ENCODE measurements around the gene METTL22. TPM values are rescaled to one million over a fixed set of nuclear protein-coding genes. Genes with fewer than 3 reads are reported as not detected.

METTL22 gene
- polyA plus RNA-seq, 1 donor from 2014 or later, result 51.3 TPM

DNA sequence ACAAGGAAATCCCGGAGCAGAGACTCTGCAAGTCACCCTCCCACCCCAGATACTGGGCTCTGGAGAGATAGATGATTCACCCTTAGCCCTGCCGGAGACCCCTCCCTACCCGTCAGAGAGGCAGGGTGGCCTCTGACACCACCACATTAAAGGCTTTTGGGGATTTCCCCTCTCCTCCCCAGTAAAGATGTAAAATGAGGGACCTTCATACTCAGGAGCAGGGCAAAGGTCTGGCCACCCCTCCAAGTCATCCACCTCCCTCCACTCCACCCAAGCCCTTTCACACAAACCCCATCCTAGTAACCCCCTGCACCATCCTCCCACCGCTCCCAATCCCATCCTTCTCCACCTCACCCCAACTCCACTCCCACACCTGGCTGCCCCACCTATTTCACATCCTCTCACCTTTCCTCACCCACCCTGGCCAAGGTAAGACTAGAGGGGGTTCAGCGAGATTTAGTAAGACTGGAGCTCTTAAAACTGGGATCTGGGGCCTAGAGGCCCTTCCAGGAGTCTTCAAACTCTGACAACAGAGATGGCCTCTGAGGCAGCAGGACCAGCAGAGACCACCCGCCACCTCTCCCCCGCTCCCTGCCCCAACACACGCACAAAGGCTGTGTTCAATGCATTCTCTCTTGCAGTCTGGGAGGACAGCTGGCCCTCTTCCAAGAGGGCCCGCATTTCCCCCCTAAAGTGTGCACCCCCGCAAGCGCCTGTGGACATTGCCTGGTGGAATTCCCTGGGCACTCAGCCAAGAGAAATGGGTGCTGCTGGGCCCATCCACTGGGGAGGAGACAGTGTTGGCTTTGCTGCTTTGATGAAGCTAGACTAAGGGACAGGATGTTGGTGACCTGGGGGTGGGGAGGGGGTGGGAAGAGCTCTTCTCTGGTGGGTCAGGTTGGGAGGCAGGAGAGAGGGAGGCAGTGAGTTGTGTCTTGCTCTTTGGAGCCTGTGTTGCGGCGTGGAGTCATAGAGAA is 54.0 kb downstream of the METTL22 start:
- no peak for TF ChIP-seq RAD21 (conservative IDR thresholded peaks at IDR 0.05)
- no peak for TF ChIP-seq EZH2 (IDR thresholded peaks at IDR 0.05; ENCODE audit: borderline replicate concordance, insufficient read depth, low read length, poor library complexity, severe bottlenecking)
- no peak for TF ChIP-seq MXI1 (conservative IDR thresholded peaks at IDR 0.05; ENCODE audit: poor library complexity, severe bottlenecking)
- Histone ChIP-seq H3K27me3 (ENCODE audit: insufficient read depth, low read depth, low read length) (no peaks in the 10 kb centered on the region), H3K9me3 (ENCODE audit: low read length) (no peaks in the 10 kb centered on the region), H2AFZ (ENCODE audit: low read depth, low read length) (no peak overlapping the region), H3K36me3 (ENCODE audit: insufficient read depth, low read length) (no peaks in the 10 kb centered on the region), H3K27ac (ENCODE audit: low read length) (no peak overlapping the region), H3K9me2 (ENCODE audit: insufficient read depth, low read length) (no peaks in the 10 kb centered on the region), H3K4me2 (ENCODE audit: low read length) (peak overlapping the region; percentile 84), H3K9ac (ENCODE audit: low read length) (peak overlapping the region; percentile 68), H3F3A (ENCODE audit: insufficient read depth, low read length, poor library complexity, severe bottlenecking) (no peaks in the 10 kb centered on the region), H4K20me1 (ENCODE audit: insufficient read depth) (no peaks in the 10 kb centered on the region), H3K4me3 (ENCODE audit: low read length) (peak overlapping the region; percentile 76), H3K79me2 (replicated peaks; ENCODE audit: insufficient read depth, low read length) (peaks cover 21% of the 10 kb centered on the region)

DNA sequence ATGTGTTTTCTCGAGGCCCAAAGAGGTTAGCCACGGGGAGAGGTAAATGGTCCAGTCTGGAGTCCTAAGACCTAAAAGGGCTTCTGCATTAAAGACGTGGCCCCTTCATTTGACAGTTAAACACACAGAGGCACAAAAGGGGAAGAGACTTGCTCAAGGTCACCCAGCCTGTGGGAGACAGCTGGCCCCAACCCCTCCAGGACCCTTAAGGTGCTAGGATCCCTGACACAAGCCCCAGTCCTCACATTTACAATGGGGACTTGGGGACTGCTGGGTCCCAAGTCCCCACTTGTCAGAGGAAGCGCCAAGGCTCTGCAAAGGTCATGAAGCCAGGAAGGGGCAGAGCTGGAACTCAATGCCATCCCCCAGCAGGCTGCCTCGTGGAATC is 54.7 kb downstream of the METTL22 start:
- no peaks in the 10 kb centered on the region for H3K9me2 ChIP-seq (ENCODE audit: insufficient read depth, low read length)
- no peak overlapping the region for H2AFZ ChIP-seq (ENCODE audit: low read depth, low read length)
- TF ChIP-seq MXI1 (conservative IDR thresholded peaks at IDR 0.05; ENCODE audit: poor library complexity, severe bottlenecking), result no peak
- no peak for TF ChIP-seq RAD21 (conservative IDR thresholded peaks at IDR 0.05)
- no peak for TF ChIP-seq REST (IDR thresholded peaks at IDR 0.05; ENCODE audit: borderline replicate concordance)
- TF ChIP-seq TAF1 (IDR thresholded peaks at IDR 0.05; ENCODE audit: low read depth), result no peak
- no peak for TF ChIP-seq SMC3 (conservative IDR thresholded peaks at IDR 0.05; ENCODE audit: poor library complexity)
- TF ChIP-seq, protein P1, sequence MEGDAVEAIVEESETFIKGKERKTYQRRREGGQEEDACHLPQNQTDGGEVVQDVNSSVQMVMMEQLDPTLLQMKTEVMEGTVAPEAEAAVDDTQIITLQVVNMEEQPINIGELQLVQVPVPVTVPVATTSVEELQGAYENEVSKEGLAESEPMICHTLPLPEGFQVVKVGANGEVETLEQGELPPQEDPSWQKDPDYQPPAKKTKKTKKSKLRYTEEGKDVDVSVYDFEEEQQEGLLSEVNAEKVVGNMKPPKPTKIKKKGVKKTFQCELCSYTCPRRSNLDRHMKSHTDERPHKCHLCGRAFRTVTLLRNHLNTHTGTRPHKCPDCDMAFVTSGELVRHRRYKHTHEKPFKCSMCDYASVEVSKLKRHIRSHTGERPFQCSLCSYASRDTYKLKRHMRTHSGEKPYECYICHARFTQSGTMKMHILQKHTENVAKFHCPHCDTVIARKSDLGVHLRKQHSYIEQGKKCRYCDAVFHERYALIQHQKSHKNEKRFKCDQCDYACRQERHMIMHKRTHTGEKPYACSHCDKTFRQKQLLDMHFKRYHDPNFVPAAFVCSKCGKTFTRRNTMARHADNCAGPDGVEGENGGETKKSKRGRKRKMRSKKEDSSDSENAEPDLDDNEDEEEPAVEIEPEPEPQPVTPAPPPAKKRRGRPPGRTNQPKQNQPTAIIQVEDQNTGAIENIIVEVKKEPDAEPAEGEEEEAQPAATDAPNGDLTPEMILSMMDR (IDR thresholded peaks at IDR 0.05; ENCODE audit: poor library complexity, severe bottlenecking), result no peak
- no peak for TF ChIP-seq POLR2AphosphoS5 (IDR thresholded peaks at IDR 0.05)
- TF ChIP-seq EZH2 (IDR thresholded peaks at IDR 0.05; ENCODE audit: borderline replicate concordance, insufficient read depth, low read length, poor library complexity, severe bottlenecking), result no peak
- no peak for TF ChIP-seq EP300 (conservative IDR thresholded peaks at IDR 0.05; ENCODE audit: poor library complexity, severe bottlenecking)
- no peak overlapping the region for H3K27ac ChIP-seq (ENCODE audit: low read length)
- H4K20me1 ChIP-seq (ENCODE audit: insufficient read depth), result no peaks in the 10 kb centered on the region
- H3K9ac ChIP-seq (ENCODE audit: low read length), result no peak overlapping the region
- H3K79me2 ChIP-seq (replicated peaks; ENCODE audit: insufficient read depth, low read length), result peaks cover 21% of the 10 kb centered on the region
- no peaks in the 10 kb centered on the region for H3K27me3 ChIP-seq (ENCODE audit: insufficient read depth, low read depth, low read length)
- H3K9me3 ChIP-seq (ENCODE audit: low read length), result no peaks in the 10 kb centered on the region
- H3K4me2 ChIP-seq (ENCODE audit: low read length), result no peak overlapping the region
- H3K4me3 ChIP-seq (ENCODE audit: low read length), result peak overlapping the region; percentile 76
- H3K36me3 ChIP-seq (ENCODE audit: insufficient read depth, low read length), result no peaks in the 10 kb centered on the region
- H3F3A ChIP-seq (ENCODE audit: insufficient read depth, low read length, poor library complexity, severe bottlenecking), result no peaks in the 10 kb centered on the region
